ENCODE data around the gene DGAT2.

DNA sequence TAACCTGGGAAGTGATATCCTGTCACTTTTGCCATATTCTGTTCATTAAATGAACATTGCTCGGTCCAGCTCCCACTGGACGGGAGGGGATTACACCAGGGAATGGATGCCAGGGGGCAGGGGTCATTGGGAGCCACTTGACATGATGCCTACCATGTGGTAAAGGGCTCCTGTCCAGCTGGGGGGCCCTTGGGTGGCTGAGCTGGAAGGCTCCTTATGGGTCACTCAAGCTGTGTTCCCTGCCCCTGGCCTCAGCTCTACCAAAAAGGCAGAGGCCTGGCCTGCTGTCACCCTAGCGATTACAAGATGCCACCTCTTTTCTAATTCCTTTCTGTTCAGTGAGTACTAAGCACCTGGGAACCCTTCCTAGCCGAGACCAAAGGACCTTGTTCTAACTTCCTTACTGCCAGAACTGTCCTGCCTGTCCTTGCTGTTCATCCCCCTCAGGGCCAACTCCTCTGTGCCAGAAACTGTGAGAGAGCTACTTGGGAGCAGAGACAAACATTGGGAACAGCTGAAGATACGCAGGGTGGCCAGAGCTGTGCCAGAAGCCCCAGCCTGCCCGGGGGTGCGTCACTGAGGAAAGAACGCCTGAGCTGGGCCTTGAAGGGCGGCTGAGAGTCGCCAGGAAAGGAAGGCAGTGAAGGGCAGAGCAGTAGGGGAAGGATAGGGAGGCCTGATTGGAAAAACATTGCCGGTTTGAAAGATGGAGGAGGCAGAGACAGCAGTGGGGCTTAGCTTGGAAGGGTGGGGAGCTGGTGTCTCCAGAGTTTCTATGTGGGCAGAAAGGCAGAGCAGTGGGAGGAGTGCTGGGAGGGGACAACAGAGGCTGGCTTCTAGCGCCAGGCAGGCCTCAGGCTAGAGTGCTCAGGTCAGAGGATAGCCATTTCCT lies 33.7 kb downstream of the DGAT2 start:
- TF ChIP-seq, protein P1, sequence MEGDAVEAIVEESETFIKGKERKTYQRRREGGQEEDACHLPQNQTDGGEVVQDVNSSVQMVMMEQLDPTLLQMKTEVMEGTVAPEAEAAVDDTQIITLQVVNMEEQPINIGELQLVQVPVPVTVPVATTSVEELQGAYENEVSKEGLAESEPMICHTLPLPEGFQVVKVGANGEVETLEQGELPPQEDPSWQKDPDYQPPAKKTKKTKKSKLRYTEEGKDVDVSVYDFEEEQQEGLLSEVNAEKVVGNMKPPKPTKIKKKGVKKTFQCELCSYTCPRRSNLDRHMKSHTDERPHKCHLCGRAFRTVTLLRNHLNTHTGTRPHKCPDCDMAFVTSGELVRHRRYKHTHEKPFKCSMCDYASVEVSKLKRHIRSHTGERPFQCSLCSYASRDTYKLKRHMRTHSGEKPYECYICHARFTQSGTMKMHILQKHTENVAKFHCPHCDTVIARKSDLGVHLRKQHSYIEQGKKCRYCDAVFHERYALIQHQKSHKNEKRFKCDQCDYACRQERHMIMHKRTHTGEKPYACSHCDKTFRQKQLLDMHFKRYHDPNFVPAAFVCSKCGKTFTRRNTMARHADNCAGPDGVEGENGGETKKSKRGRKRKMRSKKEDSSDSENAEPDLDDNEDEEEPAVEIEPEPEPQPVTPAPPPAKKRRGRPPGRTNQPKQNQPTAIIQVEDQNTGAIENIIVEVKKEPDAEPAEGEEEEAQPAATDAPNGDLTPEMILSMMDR (IDR thresholded peaks at IDR 0.05) = no peak
- TF ChIP-seq POLR2A (IDR thresholded peaks at IDR 0.05) = no peak

All from body of pancreas (tissue), 4 donors.